Measurements from ENCODE around the gene SORCS2.

- TF ChIP-seq CTCF (conservative IDR thresholded peaks at IDR 0.05; ENCODE audit: low read depth, low read length) (no peak), EZH2 (IDR thresholded peaks at IDR 0.05; ENCODE audit: low read length, unreplicated experiment) (no peak), EZH2phosphoT487 (IDR thresholded peaks at IDR 0.05; ENCODE audit: borderline replicate concordance, low read length) (no peak)
Measured at GRCh38 chr4:7417639-7418038, 225.3 kb downstream of the SORCS2 start.

All from PC-3 (cell line).